ENCODE data around the gene MED31.

DNA sequence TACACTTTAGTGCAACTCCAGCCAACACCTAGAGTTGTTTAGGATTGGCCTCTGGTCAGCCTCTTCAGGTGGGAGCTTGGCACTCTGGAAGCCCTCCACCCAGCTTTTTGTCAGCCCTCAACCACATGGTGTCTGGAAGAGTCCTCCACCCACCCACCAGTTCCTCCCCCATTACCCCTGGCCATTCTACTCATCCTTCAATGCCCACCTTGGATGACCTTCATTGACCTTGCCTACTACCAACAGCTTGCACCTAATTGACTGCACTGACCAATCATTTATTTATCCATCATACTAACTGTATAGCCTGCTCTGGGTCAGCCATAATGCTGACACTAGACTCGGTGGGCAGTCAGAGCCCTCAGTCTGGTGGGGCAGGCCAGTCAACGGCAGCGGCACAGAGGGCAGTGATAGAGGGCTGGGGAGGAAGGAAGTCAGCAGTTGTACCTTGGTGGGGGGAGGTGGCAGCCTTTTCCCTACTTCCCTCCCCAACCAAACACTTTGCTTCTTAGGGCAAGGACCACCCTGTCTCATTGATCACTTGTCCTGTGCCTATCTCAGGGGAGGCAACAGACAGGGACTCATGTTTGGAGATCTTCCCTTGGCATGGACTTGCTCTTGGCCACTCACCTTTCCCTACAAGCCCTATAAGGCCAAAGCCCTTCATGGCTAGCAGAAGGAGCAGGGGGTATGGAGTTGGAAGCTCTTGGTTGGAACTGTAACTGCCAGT lies 32.5 kb upstream of the MED31 start:
- TF ChIP-seq, protein P1, sequence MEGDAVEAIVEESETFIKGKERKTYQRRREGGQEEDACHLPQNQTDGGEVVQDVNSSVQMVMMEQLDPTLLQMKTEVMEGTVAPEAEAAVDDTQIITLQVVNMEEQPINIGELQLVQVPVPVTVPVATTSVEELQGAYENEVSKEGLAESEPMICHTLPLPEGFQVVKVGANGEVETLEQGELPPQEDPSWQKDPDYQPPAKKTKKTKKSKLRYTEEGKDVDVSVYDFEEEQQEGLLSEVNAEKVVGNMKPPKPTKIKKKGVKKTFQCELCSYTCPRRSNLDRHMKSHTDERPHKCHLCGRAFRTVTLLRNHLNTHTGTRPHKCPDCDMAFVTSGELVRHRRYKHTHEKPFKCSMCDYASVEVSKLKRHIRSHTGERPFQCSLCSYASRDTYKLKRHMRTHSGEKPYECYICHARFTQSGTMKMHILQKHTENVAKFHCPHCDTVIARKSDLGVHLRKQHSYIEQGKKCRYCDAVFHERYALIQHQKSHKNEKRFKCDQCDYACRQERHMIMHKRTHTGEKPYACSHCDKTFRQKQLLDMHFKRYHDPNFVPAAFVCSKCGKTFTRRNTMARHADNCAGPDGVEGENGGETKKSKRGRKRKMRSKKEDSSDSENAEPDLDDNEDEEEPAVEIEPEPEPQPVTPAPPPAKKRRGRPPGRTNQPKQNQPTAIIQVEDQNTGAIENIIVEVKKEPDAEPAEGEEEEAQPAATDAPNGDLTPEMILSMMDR (conservative IDR thresholded peaks at IDR 0.05): no peak
- TF ChIP-seq ZFX (IDR thresholded peaks at IDR 0.05): no peak
